ENCODE measurements around the gene TEX35.

Gene TEX35

GRCh38 chr1:178465011-178465410, 47.9 kb upstream of the TEX35 start:
- Histone ChIP-seq H2AFZ (ENCODE audit: low read length) (no peak overlapping the region), H3K4me2 (ENCODE audit: low read depth, low read length) (no peak overlapping the region), H3K4me3 (ENCODE audit: low read length) (no peak overlapping the region), H3K27me3 (replicated peaks; ENCODE audit: insufficient read depth, low read length) (no peaks in the 10 kb centered on the region), H3K9me3 (replicated peaks; ENCODE audit: insufficient read depth, low read length) (no peaks in the 10 kb centered on the region), H3K36me3 (replicated peaks; ENCODE audit: insufficient read depth, low read length) (no peaks in the 10 kb centered on the region), H4K20me1 (ENCODE audit: insufficient read depth, low read length) (no peaks in the 10 kb centered on the region), H3K9me2 (replicated peaks; ENCODE audit: insufficient read depth, low read length) (no peaks in the 10 kb centered on the region), H3F3A (ENCODE audit: insufficient read depth, low read length) (no peaks in the 10 kb centered on the region), H3K9ac (ENCODE audit: low read length) (no peak overlapping the region), H3K27ac (ENCODE audit: low read length) (no peak overlapping the region), H3K79me2 (ENCODE audit: low read length) (no peaks in the 10 kb centered on the region), H3K4me1 (ENCODE audit: low read length) (no peaks in the 10 kb centered on the region)
- TF ChIP-seq EZH2 (optimal IDR thresholded peaks at IDR 0.05; ENCODE audit: low read depth, low read length): no peak
- no peak for TF ChIP-seq EZH2phosphoT487 (IDR thresholded peaks at IDR 0.05; ENCODE audit: low read length)
- no peak for TF ChIP-seq CTCF (IDR thresholded peaks at IDR 0.05; ENCODE audit: low read length)
- no peak for DNase-seq

DNA sequence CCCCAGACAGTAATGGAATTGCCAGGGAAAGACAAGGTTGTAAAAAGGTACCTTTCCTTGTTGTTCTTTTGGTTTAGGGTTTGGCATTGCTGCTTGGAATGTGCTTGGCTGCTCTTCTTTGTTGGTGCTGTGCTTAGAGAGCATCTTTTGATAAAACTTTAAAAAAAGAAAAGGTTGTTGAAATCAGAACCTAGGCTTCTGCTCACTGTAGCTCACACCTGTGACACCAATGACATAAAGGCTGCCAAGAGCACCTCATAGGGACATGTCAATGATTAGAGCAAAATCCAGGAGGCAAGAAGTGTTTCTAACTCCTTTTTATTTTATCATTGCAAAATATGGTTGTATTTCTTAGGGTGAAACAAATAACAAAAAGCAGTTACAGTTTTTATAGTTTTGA, 45.1 kb upstream of the TEX35 start:
- Histone ChIP-seq H3K4me3 (ENCODE audit: low read length) (no peak overlapping the region), H3K9me3 (replicated peaks; ENCODE audit: insufficient read depth, low read length) (no peaks in the 10 kb centered on the region), H3F3A (ENCODE audit: insufficient read depth, low read length) (no peaks in the 10 kb centered on the region), H3K27me3 (replicated peaks; ENCODE audit: insufficient read depth, low read length) (no peaks in the 10 kb centered on the region), H3K4me2 (ENCODE audit: low read depth, low read length) (no peak overlapping the region), H3K79me2 (ENCODE audit: low read length) (no peaks in the 10 kb centered on the region), H2AFZ (ENCODE audit: low read length) (no peak overlapping the region), H4K20me1 (ENCODE audit: insufficient read depth, low read length) (no peaks in the 10 kb centered on the region), H3K9ac (ENCODE audit: low read length) (no peak overlapping the region), H3K27ac (ENCODE audit: low read length) (no peak overlapping the region), H3K9me2 (replicated peaks; ENCODE audit: insufficient read depth, low read length) (no peaks in the 10 kb centered on the region), H3K36me3 (replicated peaks; ENCODE audit: insufficient read depth, low read length) (no peaks in the 10 kb centered on the region), H3K4me1 (ENCODE audit: low read length) (peaks cover 8% of the 10 kb centered on the region)
- TF ChIP-seq CTCF (IDR thresholded peaks at IDR 0.05; ENCODE audit: low read length): no peak
- TF ChIP-seq EZH2phosphoT487 (IDR thresholded peaks at IDR 0.05; ENCODE audit: low read length): no peak
- no peak for TF ChIP-seq EZH2 (optimal IDR thresholded peaks at IDR 0.05; ENCODE audit: low read depth, low read length)
- DNase-seq: no peak

- Histone ChIP-seq H4K20me1 (ENCODE audit: insufficient read depth, low read length) (no peaks in the 10 kb centered on the region), H3K9ac (ENCODE audit: low read length) (no peak overlapping the region), H3K27ac (ENCODE audit: low read length) (no peak overlapping the region), H3K4me1 (ENCODE audit: low read length) (peaks cover 10% of the 10 kb centered on the region), H3K27me3 (replicated peaks; ENCODE audit: insufficient read depth, low read length) (no peaks in the 10 kb centered on the region), H3K36me3 (replicated peaks; ENCODE audit: insufficient read depth, low read length) (no peaks in the 10 kb centered on the region), H3K9me3 (replicated peaks; ENCODE audit: insufficient read depth, low read length) (no peaks in the 10 kb centered on the region), H3K9me2 (replicated peaks; ENCODE audit: insufficient read depth, low read length) (no peaks in the 10 kb centered on the region), H3K4me2 (ENCODE audit: low read depth, low read length) (no peak overlapping the region), H3K79me2 (ENCODE audit: low read length) (no peaks in the 10 kb centered on the region), H3K4me3 (ENCODE audit: low read length) (no peak overlapping the region), H3F3A (ENCODE audit: insufficient read depth, low read length) (no peaks in the 10 kb centered on the region), H2AFZ (ENCODE audit: low read length) (no peak overlapping the region)
- no peak for TF ChIP-seq CTCF (IDR thresholded peaks at IDR 0.05; ENCODE audit: low read length)
- no peak for TF ChIP-seq EZH2 (optimal IDR thresholded peaks at IDR 0.05; ENCODE audit: low read depth, low read length)
- TF ChIP-seq EZH2phosphoT487 (IDR thresholded peaks at IDR 0.05; ENCODE audit: low read length): no peak
- DNase-seq: no peak
These were observed 42.4 kb upstream of the TEX35 start for GRCh38 chr1:178470411-178470960.
